ENCODE results near the gene HOXA4.

Gene HOXA4

GRCh38 chr7:27110186-27111031 is 20.1 kb downstream of the HOXA4 start:
- ChIA-PET POLR2A (no interaction called here), CTCF (interaction anchor here (0.9 to 1.2 kb wide), 4 partner anchors 9 to 86 kb away, joined by 3 to 4 read pairs (median 3); partner anchors contain the start of gene HOXA4)
- no peak for DNase-seq (ENCODE audit: extremely low spot score)
- no peak for TF ChIP-seq CTCF (IDR thresholded peaks at IDR 0.05; ENCODE audit: control extremely low read depth, extremely low read depth, low read depth, missing control alignments)

- POLR2A ChIA-PET = no interaction called here
- CTCF ChIA-PET = interaction anchor here (0.9 to 1.2 kb wide), 3 partner anchors 9 to 427 kb away, joined by 3 read pairs; partner anchors contain the start of gene HOXA4
- DNase-seq (ENCODE audit: extremely low spot score) = no peak
- no peak for TF ChIP-seq CTCF (IDR thresholded peaks at IDR 0.05; ENCODE audit: control extremely low read depth, extremely low read depth, low read depth, missing control alignments)
These were observed 20.9 kb downstream of the HOXA4 start for GRCh38 chr7:27109466-27110185.

GRCh38 chr7:27108390-27109127 is 22.0 kb downstream of the HOXA4 start:
- DNase-seq (ENCODE audit: extremely low spot score) = no peak
- CTCF ChIA-PET = interaction anchor here (0.7 to 1.1 kb wide), 3 partner anchors 9 to 426 kb away, joined by 3 read pairs; no protein-coding TSS in a partner anchor
- POLR2A ChIA-PET = no interaction called here
- TF ChIP-seq CTCF (IDR thresholded peaks at IDR 0.05; ENCODE audit: control extremely low read depth, extremely low read depth, low read depth, missing control alignments) = no peak

GRCh38 chr7:27107391-27108381 is 22.9 kb downstream of the HOXA4 start:
- ChIA-PET POLR2A (no interaction called here), CTCF (interaction anchor here (0.7 kb wide), 1 partner anchor 9 kb away, joined by 3 read pairs; no protein-coding TSS in a partner anchor)
- no peak for DNase-seq (ENCODE audit: extremely low spot score)
- no peak for TF ChIP-seq CTCF (IDR thresholded peaks at IDR 0.05; ENCODE audit: control extremely low read depth, extremely low read depth, low read depth, missing control alignments)

GRCh38 chr7:27106901-27107240 is 23.7 kb downstream of the HOXA4 start:
- DNase-seq (ENCODE audit: extremely low spot score) = no peak
- ChIA-PET CTCF (interaction anchor here (1.7 kb wide), 1 partner anchor 10 kb away, joined by 8 read pairs; the partner anchor contains the start of gene HOXA1), POLR2A (no interaction called here)
- TF ChIP-seq CTCF (IDR thresholded peaks at IDR 0.05; ENCODE audit: control extremely low read depth, extremely low read depth, low read depth, missing control alignments) = no peak
